ENCODE measurements around the gene ZNF740.

DNA sequence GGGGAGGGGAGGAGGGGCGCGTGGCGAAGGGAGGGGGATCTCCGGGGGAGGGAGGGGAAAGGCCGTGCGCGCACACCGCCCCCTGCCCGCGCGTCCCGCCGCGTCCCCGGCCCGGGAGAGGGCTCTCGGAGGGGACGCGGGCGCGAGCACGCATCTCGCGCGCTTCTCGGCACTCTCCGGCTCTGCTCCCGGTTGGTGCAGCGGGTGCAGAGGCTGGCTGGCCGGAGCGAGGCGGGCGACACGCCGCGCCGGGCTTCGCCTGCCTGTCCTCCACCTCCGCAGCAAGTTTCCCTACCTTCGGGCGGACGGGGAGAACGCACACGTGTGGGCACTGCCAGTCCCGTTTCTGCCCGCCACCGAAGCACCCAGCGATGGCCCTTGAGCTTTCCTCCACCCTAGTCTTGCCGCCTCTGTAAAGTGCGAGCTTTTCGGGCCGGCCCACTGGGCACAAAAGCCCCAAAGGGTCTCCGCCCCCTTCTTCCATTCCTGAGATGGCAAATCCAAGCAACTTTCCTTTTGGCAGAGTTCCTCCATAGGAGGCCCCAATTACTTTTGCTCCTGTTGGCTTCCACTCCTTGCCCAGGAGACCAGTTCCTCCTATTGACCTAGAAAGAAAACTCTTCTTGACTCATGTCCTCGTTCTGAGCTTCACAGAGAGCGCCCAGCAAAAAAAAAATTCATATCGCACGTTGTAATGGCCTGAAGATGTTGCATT is 566 bp downstream of the ZNF740 start:
- no peak for TF ChIP-seq CTCF (conservative IDR thresholded peaks at IDR 0.05; ENCODE audit: low read length)
- TF ChIP-seq EZH2phosphoT487 (IDR thresholded peaks at IDR 0.05; ENCODE audit: borderline replicate concordance): no peak
